Brain pericyte (primary cell): ENCODE data around the gene MGLL.
A peak's percentile ranks its signal among the peaks of the same experiment; 100 is the strongest.

Source experiments
- DNase-seq: peaks from one replicate; pipeline ENCODE4 v3.0.0-alpha.2; 2012; ENCODE audit warnings: low read depth, low spot score

The MGLL gene

DNA sequence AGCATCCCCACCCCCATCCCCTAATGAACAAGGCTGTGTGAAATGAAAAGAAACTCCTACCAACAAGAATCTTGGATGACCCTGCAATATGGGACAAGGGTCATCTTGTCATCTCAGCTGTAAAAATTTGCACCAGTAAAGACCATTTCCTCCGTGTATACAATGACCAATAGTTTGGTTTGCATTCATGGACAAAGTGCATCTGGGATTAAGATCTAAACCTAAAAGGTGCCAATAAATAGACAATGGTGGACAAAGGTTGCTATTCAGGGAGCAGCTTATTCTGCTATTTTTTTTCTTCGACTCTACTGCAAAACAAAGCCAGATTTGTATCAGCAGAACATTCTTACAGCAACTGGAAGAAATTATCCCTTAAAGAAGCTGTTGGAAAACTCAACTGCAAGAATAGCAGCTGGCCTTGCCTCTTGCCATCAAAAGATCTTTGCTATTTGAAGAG lies 8.0 kb downstream of the MGLL start:
- DNase-seq: no peak

DNA sequence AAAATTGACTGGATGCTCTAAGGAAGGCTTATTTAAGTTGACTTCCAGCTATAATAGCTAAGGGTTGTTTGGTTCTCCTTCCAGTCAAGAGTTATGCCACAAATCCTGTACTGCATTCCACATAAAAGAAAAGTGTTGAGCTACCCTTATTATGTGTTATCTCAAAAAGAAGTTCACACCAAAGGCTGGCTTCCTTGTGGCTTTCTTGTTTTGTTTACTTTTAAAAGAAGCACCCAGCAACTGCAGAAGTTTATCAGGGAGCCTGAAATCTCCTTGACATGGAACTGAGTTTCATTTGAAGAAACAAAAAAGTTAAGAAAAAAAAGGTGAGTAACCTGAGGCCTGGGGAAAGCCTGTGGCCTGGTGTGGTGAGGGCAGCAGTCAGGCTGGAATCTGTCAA lies 10.2 kb downstream of the MGLL start:
- DNase-seq: no peak

DNA sequence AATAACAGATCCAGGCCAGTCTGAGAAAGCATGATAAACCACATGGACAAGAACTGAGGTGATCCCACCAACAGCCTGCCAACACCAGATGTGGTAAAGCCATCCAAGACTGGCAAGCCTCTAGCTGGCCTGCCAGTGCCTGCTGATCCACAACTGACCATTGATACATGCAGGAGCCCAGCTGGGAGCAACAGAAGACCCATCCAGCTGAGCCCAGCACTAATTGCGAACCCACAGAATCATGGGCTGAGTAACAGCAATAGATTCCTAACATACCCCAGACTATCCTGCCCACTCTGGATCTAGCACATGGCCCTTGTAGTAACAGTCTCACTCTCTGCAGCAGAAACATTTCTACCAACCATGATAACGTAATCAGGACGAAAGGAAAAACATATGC lies 10.6 kb downstream of the MGLL start:
- no peak for DNase-seq

DNA sequence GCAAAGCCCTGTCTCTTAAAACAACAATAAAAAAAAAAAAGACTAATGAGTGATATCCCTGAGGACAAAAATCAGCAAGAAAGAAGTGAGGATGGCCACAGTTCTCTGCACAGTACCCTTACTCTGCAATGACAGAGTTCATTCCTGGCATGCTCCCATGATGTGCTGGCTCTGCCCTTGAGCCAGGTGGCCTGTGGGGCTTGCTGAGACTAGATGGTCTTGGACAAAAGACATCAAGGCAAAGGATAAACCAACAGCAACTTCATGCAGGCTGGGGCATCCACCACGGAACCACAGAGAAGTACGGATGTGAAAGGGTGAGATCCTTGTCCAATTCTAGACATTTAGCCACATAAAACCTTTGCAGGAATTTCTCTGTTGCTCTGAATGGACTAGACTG lies 12.7 kb downstream of the MGLL start:
- DNase-seq: no peak

DNA sequence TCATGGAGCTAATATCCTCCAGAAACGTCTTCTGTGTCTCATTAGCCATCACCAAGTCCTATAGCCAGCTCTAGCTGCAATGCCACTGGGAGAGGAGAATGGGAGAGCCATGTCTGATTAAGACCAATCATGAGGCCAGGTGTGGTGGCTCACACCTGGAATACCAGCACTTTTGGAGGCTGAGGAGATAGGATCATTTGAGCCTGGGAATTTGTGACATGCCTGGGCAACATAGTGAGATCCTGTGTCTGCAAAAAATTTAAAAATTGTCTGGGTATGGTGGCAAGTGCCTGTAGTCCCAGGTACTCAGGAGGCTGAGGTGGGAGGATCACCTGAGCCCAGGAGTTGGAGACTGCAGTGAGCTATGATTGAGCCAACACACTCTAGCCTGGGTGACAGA lies 13.1 kb downstream of the MGLL start:
- no peak for DNase-seq

DNA sequence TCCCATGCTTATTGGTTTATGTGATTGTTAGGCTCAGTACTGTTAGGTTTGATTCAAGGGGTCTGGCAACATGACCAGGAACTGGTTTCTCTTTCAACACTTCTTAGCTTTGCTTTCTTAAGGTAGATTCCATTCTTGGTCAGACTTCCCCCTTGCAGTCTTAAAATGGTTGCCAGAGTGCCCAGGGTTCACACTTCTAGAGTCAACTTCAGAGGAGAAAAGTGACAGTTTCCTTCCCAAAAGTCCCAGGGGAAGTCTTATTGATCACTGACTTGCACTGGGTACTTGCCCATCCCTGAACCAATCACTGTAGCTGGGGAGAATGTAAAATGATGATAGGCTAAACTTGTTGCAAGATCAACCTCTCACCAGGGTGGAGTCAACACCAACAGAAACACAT lies 14.1 kb downstream of the MGLL start:
- DNase-seq: no peak

DNA sequence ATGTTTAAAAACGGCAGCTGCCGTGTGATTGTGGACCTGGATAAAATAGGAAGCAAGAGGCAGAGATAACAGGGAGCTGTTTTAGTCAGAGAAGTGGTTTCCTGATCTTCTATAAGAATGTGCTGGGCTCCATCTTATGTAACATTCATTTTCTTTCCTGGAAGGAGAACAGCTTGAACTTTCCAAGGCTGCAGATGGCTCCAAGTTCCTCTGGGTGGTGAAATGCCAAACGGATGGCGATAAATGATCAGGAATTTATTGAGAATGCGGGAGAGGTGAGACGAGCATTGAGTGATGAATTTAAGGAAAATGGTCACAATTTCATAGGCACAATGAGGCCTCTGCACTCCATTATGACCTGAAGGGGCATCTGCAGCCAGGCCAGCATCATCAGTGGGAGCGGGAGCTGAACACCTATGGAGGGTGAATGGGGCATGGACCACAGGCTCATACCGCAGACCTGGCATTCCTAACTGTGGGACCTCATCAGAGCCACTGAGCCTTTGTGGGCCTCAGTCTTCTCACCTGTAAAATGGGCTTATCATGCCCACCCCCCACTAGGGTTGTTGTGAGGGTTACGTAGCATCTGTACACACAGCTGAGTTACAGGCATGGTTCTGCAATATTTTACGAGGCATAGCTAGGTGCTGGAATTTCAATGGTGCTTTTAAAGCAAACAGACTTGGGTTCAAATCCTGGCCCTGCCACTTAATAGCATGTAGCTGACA lies 17.1 kb downstream of the MGLL start:
- DNase-seq: no peak

DNA sequence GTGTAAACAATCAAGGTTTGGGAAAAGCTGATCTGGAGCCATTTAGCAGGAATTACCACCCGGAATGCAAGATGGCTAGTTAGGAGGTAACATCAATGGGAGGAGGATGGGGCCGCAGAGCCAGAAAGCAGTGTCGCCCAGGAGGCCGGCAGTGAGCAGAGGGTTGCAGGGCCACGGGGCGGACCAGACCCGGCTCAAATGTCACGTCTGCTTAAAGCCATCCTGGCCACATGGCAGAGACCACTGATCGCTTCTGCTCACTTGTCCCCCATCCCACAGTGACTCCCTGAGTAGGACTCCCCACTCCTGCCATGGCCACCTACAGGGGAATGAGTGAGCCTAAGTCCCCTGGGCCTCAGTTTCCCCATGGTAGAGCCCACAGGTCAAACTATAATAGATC lies 18.2 kb downstream of the MGLL start:
- DNase-seq: no peak

DNA sequence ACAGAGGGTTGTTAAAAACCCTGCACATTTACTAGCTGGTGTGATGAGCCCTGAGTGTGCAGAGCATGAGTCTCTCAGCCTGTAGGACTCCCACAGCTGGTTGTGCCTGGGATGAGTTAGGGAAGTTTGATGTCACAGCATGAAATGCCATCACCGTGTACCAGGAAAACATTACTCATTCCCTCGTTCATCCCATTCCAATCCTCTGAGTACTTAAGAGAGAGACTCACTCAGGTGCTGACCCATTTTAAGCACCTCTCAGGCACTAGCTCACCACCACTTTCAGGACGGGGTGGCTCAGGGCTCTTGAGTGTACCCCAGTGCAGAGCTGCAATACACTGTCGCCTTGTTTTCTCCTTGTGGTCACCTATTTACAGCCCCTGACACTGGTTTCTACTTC lies 18.7 kb downstream of the MGLL start:
- peak; percentile 73 for DNase-seq

DNA sequence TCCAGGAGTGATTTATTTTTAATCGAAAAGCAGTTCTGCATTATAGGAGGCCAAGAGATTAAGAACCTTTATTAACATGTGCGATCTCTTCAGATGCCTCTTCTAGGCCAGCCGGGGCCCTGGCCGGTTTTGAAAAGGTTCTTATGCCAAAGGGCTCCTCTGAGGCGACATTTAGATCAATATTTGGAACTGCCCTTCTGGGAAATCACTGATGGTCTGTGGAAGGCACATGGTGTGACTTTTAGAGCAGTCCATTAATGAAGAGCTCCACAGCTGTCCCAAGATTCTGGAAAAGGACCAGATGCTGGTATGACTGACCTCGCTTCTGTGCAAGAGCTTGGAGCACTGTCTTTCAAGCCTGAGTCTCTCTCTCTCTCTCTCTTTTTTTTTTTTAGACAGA lies 19.7 kb downstream of the MGLL start:
- no peak for DNase-seq

DNA sequence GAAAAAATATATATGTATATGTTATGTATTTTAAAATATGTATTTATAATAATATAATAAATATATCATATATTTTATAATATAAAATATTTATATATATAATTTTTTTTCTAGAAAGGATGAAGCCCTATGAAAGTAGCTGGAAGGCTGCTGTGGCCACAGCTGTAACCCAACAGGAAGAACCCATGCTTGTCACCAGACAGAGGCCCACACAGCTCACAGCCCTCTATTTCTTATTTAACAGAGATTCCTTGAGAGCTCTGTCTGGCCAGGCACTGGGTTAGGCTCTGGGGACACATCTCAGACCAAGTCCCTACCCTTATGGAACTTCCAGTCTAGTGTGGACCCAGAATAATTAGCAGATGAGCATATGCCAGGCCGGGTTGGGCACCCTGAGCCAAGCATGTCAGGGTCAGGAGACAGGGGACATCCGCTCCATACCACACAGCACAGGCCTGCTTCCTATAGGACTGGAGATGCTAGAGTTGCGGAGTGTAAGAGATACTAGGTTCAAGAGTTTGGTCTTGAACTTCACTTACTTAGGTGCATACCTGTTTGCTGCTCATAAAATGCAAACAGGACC lies 20.5 kb downstream of the MGLL start:
- DNase-seq: no peak

DNA sequence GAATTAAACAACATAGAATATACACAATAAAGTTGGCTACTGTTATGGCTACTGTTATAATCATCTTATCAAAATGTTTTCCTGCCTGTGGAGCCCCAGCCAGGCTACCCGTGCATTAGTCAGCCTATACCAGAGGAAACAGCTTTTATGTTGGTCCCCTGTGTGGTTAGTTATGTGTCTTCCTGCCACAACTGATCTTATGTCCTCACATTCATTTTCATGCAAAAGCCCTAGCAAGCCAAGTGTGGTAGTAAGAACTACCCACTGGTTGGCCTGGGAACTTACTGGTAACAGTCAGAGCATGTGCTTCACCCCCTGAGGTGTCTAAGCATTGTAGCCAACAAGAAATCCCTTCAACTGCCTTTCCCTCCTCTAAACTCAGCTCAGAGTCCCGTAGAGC lies 21.8 kb downstream of the MGLL start:
- DNase-seq: peak; percentile 77

DNA sequence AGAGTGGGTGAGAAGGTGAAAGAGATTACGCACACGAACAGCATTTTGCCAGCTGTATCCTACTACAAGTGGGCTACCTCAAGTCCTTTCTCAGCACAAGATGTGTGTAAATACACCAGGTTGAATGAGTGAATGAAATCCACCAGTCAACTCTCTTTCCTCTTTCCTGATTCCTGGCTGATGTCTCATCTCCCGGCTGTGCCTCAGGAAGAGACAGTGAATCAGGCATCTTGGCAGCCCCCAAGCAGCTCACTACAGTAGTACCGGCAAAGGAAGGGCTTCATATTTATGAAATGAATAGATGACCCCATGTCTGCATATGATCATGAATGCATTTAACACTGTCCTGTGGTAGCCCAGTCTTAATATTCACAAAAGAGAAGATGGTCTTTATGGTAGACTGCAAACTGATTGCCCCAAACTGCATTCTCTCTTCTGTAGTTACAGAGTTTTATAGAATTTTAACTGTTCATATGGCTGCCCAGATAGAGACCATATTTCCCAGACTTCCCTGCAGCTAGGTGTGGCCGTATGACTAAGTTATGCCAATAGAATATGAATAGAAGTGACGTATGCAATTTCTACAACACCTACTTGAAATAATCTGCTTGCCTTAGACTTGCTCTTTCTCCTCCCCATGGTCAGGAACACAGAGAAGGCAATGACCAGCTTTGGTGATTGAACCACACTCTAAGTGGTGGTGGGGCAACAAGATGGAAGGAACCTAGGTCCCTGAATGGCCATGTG lies 22.7 kb downstream of the MGLL start:
- no peak for DNase-seq

DNA sequence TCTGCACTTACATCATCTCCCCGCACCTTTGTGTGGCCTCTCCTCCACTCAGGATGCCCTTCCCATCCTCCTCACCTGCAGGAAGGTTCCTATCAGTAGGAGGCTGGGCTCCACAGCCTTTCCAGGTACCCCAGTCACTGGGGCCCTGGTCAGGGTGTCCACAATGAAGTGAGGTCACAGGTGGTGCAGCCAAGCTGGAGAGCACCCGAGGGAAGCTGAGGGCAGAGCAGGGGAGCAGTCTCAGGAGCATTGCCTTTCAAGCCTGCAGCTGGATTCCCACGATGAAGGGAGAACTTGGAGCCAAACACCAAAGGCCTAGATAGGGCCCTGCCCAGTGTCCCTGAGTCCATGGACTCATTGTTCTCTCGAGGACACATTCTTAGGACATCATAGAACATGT lies 23.6 kb downstream of the MGLL start:
- no peak for DNase-seq

DNA sequence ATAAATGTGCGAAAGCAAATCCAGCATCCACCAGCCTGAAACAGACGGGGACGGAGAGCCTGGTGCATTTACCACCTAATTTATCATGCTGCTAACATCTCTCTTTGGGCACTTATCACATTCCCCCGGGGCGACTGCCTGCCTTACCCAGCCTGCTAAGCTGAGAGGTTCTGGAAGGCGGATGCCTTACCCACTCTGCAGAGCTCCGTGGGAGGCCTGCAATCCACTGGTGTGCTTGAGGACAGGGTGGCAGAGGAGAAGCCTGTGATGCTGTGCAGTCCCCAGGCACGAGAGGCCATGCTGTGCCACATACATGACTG lies 25.5 kb downstream of the MGLL start:
- DNase-seq: no peak

DNA sequence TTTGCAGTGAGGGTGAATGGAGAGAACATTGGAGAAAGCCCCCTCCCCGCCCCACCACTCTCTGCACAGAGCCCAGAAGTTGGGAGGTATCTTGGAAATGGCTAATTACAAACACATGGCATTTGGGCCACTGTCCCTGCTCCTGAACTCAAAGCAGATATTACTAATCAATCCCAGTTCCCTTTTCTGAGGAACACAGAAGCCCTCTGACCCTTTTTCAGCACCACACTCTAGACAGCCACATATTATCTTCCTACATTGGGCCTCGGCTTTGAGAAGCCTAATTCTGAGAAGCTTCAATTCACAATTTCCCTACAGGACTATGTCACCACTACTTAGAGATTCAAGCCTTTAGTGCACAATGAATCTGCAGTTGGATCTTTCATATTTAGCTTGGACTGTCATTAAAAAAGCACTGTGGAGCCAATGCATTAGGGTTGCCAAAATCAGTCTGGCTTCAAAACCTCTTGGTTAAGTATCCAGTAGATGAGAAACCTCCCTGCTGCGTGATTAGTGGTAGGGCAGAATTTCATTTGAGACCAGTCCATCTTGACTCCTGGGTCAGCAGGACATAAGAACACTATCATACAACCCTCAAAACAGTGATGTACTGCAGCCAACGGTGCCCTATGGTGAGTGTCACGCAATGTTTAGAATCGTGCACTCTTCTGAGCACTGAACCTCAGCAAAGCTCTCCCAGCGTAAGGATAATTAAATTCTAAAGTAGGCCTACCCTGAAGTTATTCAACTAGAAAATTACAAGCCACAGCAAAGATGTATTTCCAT lies 26.1 kb downstream of the MGLL start:
- DNase-seq: no peak

DNA sequence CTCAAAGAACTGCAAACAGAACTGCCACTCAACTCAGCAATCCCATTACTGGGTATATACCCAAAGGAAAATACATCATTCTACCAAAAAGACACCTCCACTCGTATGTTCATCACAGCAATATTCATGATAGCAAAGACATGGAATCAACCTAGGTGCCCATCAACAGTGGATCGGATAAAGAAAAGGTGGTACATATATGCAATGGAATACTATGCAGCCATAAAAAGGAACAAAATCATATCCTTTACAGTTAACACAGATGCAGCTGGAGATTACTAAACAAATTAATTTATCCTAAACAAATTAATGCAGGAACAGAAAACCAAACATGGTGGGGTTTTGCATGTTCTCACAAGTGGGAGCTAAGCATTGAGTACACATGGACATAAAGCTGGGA lies 27.3 kb downstream of the MGLL start:
- DNase-seq: no peak

DNA sequence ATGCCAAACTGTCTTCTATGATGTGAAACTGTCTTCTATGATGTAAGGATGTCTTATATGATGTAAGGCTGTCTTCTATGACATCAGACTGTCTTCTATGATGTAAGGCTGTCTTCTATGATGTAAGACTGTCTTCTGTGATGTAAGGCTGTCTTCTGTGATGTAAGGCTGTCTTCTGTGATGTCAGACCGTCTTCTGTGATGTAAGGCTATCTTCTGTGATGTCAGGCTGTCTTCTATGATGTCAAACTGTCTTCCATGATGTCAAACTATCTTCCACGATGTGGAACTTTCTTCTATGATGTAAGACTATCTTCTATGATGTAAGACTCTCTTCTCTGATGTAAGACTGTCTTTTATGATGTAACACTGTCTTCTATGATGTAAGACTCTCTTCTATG lies 27.9 kb downstream of the MGLL start:
- no peak for DNase-seq

DNA sequence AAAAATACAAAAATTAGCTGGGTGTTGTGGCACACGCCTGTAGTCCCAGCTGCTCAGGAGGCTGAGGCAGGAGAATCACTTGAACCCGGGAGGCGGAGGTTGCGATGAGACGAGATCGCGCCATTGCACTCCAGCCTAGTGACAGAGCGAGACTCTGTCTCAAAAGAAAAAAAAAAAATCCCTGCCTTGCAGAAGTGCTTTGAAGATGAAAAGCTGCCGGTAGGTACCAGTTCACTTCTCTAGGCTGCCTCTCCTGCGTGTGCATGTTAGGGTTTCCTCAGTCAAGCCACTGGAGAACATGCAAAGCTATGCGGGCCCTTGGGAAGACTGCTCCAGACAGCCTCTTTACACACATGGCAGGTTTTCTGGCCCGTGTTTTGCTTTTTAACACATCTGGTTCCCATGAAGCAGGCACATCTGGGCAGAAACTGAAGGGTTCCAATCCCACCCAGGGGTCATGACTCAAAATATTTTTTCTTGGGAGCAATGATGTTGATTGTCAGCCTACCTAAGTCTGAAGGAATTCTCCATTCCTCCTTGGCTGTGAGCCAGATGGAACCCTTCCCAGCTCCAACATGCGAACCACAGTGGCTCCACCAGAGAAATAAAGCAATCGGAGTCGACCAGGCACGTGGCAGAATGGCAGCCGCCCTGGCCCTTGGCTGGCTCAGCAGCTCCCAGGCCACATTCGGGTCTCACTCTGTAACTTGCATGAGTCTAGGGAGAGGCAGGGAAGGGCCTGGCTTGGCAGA lies 29.6 kb downstream of the MGLL start:
- DNase-seq: peak; percentile 96

DNA sequence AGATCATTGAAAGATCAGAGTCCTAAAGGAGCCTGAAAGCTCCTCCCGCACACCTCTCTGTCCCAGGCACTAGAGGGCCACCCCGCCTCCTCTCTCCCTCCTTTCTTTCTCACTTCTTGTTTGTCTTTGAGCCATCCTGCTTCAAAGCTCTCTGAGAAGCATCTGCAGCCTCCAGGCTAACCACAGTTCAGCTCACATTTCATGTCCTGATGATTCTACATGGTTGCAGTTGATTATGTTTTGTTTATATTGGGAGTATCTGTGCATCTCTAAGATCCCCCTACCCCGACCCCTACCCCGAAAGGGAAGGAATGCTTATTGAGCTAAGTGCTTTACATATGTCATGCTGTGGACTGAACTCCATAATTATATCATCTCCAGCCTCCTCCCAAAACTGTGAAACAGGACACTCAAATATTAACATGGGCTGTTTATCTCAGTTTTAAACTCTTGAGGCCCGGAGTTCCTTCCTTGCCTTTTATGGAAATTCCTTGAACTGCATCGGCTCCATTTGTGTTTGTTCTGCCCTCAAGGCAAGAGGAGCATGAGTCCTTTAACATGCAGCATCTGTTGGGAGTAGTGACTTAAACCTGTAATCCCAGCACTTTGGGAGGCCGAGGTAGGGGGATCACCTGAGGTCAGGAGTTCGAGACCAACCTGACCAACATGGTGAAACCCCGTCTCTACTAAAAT lies 30.9 kb downstream of the MGLL start:
- peak; percentile 84 for DNase-seq

DNA sequence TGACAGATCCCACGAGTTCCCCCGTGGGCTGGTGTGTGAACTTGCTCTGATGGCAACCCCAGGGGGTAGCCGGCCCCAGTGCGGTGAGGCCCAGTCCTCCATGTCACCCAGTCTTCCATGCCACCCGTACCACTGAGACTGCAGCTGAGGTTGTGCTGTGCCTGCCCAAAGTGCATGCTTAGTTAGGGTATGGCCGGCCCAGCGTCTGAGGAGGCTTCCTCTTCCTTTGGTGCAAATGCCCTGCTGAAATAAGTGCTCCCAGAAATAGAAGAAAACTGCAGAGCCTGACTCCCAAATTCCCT lies 31.5 kb downstream of the MGLL start:
- no peak for DNase-seq
